Retinal pigment epithelial cell (primary cell): ENCODE measurements around the gene RTF2.

Experiments
- DNase-seq: peaks from one replicate; pipeline ENCODE4 v3.0.0-alpha.2; 2010; ENCODE audit warnings: low read depth
- H3K4me3 ChIP-seq: 2 replicates; pipeline ENCODE4 v1.5.1; 2011; ENCODE audit warnings: mild to moderate bottlenecking, low read length, control low read depth, moderate library complexity
- CTCF ChIP-seq: conservative IDR thresholded peaks from 2 replicates; pipeline ENCODE4 v1.5.1; 2011; ENCODE audit warnings: low read depth, low read length, control low read depth, inconsistent platforms

The RTF2 gene

GRCh38 chr20:56458206-56458821 is 10.1 kb upstream of the RTF2 start:
- no peak for TF ChIP-seq CTCF
- no peak overlapping the region for H3K4me3 ChIP-seq
- DNase-seq: no peak

GRCh38 chr20:56460459-56460858 is 8.0 kb upstream of the RTF2 start:
- TF ChIP-seq CTCF: no peak
- no peak for DNase-seq
- no peak overlapping the region for H3K4me3 ChIP-seq

GRCh38 chr20:56461576-56461975 is 6.9 kb upstream of the RTF2 start:
- H3K4me3 ChIP-seq: no peak overlapping the region
- TF ChIP-seq CTCF: no peak
- DNase-seq: no peak

GRCh38 chr20:56463428-56463827 is 5.0 kb upstream of the RTF2 start:
- no peak for DNase-seq
- TF ChIP-seq CTCF: no peak
- H3K4me3 ChIP-seq: no peak overlapping the region

- no peak for TF ChIP-seq CTCF
- DNase-seq: no peak
- no peak overlapping the region for H3K4me3 ChIP-seq
Measured at GRCh38 chr20:56465997-56466396, 2.4 kb upstream of the RTF2 start.

GRCh38 chr20:56467968-56468315 is 485 bp upstream of the RTF2 start:
- no peak for TF ChIP-seq CTCF
- peak overlapping the region; percentile 98 for H3K4me3 ChIP-seq
- DNase-seq: no peak

GRCh38 chr20:56469077-56469449 is 636 bp downstream of the RTF2 start:
- TF ChIP-seq CTCF: no peak
- DNase-seq: no peak
- H3K4me3 ChIP-seq: peak overlapping the region; percentile 98
